Measurements from ENCODE around the gene SKIDA1.
"Not testable (repeated sequence)": the region's sequence is repeated elsewhere in the genome, so short reads cannot be mapped to it uniquely, and the experiment has no call there.

Gene SKIDA1

DNA sequence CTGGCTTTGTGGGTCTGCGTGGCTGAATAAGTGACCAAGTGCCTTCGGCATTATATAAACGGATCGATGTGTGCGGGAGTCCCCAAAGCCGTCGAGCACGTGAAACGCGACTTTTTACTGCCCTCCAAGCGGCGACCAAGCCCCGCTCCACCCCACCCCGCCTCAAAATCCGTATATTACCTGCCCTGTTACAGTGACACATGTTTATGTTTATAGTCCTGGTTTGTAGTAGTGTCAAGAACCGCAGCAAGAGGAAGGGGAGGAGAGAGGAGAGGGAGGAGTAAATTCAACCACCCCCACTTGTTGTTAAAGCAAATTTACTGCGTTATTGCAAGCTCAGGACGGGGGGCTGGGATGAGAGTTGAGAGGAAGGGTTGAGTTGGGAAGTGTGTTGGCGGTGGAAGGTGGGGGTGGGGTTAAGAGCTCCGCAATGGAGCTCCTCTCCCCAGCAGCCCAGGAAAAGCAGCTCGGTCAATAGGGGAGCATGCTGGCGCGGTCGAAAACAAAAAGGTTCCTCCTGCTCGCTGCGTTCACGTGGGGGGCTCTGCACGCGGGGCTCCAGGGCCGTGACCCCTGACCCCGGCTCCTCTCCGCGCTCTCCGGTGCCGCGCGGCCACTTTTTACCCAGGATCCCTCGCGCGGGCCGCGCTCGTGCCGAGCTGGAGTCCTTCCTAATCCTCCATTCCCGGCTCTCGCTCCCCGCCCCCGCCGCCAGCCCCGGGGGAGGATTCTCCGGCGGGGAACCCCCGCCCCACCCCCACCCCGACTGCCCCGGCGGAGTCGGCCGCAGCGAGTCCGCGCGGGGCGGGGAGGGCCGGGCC lies at the start of gene SKIDA1:
TSS of gene SKIDA1 (minus strand) at position 316 of the 821 bp plus-strand sequence. CDS start 7,860 bp downstream, outside the sequence.
- peak; percentile 62 for DNase-seq

- not testable (repeated sequence) for DNase-seq
Measured at GRCh38 chr10:21574514-21574913, 49.0 kb upstream of the SKIDA1 start.

- no peak for DNase-seq
Measured at GRCh38 chr10:21572578-21572977, 47.1 kb upstream of the SKIDA1 start.

- DNase-seq, result no peak
Measured at GRCh38 chr10:21570761-21571521, 45.5 kb upstream of the SKIDA1 start.

GRCh38 chr10:21558984-21559383 lies 33.5 kb upstream of the SKIDA1 start:
- not testable (repeated sequence) for DNase-seq

DNA sequence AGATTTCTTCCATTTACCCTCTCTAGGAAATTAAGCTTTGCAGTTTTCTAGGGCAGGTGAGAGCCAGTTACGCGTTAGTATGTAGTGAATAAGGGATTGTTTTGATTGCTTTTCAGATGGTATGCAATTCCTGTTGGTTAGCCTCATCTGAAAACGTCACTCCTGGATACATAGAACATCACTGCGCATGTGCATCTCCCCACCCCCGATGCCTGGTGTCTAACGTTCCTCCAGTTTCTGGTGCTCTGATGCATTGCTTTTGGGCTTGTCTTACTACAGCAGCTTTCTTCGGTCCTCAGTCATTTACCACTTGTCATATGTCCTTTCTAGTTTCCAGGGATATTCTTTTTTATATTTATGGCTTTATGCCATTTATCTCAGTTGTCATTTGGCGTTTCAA lies 31.0 kb upstream of the SKIDA1 start:
- DNase-seq, result no peak

GRCh38 chr10:21552638-21553037 lies 27.2 kb upstream of the SKIDA1 start:
- DNase-seq, result no peak

DNA sequence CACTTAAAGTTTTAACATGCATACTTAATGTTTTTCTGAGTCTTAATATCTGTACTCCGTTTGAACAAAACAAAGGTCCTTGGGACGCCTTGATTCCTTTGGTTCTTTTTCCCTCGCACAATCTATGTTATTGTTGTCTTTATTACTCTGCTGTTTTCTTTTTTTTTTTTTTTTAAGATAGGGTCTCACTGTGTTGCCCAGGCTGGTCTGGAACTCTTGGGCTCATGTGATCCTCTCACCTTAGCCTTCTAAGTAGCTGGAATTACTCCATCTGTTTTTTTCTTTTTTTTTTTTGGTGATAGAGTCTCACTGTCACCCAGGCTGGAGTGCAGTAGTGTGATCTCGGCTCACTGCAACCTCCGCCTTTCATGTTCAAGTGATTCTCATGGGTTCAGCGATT lies 21.8 kb upstream of the SKIDA1 start:
- DNase-seq, result no peak

DNA sequence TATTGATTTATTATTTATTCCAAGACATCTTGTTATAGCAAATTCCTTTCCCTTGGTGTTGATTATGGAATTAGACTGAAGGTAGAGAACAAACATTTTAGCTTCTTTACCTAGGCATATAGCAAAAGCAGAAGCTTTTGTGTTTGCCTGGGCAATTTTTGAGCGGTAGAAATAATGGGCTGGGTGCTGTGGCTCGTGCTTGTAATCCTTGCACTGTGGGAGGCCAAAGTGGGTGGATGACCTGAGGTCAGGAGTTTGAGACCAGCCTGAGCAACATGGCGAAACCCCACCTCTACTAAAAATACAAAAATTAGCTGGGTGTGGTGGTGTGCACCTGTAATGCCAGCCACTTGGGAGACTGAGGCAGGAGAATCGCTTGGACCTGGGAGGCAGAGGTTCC lies 15.2 kb upstream of the SKIDA1 start:
- not testable (repeated sequence) for DNase-seq

DNA sequence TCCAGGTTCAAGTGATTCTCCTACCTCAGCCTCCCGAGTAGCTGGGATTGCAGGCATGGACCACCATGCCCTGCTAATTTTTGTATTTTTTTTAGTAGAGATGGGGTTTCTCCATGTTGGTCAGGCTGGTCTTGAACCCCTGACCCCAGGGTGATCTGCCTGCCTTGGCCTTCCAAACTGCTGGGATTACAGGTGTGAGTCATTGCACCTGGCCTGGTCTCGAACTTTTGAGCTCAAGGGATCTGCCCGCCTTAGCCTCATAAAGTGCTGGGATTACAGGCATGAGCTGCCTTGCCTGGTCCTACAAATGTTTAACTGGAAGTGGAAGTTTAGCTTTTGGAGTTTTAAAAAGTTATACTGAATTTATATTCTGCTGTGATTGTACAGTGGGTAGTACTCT lies 11.4 kb upstream of the SKIDA1 start:
- no peak for DNase-seq

DNA sequence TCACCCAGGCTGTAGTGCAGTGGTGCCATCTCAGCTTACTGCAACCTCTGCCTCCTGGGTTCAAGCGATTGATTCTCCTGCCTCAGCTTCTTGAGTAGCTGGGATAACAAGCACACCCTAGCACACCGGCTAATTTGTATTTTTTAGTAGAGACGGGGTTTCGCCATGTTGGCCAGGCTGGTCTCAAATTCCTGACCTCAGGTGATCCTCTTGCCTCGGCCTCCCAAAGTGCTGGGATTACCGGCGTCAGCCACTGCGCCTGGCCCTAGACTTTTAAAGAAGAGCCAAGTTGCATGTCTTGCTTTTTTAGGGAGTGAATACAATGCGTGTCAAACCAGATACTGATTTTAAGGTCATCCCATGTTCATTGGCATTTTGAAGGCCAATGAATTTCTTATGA lies 10.5 kb upstream of the SKIDA1 start:
- not testable (repeated sequence) for DNase-seq

GRCh38 chr10:21535494-21535965 lies 10.0 kb upstream of the SKIDA1 start:
- DNase-seq, result no peak

DNA sequence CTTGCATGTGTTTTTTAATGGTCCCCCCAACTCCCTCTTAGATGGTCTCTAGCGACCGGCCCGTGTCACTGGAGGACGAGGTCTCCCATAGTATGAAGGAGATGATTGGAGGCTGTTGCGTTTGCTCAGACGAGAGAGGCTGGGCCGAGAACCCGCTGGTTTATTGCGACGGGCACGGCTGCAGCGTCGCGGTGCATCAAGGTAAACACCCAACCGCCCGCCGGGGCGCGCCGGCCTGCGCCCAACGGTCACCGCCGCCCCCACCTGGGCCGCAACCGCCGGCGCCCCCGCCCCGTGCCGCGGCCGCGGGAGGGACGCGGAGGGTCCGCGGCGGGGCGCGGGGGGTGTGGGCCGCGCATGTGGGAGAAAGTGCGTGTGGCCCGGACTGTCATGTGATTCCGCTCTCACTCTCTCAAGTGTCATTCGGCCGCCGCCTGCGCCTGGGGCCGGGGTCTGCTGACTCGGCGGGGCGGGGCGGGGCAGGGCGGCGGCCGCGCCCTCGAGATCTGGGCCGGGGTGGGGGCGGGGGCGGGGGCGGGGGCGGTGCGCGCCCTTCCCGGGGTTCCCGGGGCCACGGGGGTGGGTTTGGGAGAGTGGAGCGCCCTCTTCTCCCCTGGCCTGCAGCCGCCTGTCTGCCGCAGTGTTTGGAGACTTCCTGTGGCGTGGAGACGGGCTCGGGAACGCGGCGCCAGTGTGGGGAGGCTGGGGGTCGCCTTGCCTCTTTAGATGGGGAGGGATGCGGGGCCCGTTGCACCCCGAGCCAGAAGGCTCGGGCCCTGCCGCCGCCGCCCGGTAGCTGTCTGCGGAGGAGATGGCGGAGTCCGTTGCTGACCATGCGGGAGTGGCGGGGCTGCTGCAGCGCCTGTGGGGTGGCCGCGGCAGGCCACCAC lies 9.4 kb upstream of the SKIDA1 start:
- peak; percentile 59 for DNase-seq

DNA sequence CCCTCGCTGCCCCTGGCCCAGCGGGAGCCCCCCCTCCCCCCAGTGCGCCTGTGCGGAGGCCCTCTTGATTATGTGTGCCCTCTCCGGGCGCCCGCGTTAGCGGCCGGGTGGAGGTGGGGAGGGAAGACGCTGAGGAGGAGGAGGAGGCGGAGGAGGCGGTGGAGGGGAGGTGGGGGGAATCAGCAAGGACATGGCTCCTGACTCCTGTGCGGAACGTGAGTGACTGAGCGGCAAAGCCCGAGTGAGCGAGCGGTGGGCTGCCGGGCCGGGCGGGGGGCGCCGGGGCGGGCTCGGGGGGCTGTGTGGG lies 8.8 kb upstream of the SKIDA1 start:
- no peak for DNase-seq

GRCh38 chr10:21533467-21534279 lies 8.2 kb upstream of the SKIDA1 start, which contains the start of gene MLLT10:
Gene MLLT10 (plus strand): TSS chr10:21534232. CDS start chr10:21534645, 413 bp downstream.
- peak; percentile 94 for DNase-seq

DNA sequence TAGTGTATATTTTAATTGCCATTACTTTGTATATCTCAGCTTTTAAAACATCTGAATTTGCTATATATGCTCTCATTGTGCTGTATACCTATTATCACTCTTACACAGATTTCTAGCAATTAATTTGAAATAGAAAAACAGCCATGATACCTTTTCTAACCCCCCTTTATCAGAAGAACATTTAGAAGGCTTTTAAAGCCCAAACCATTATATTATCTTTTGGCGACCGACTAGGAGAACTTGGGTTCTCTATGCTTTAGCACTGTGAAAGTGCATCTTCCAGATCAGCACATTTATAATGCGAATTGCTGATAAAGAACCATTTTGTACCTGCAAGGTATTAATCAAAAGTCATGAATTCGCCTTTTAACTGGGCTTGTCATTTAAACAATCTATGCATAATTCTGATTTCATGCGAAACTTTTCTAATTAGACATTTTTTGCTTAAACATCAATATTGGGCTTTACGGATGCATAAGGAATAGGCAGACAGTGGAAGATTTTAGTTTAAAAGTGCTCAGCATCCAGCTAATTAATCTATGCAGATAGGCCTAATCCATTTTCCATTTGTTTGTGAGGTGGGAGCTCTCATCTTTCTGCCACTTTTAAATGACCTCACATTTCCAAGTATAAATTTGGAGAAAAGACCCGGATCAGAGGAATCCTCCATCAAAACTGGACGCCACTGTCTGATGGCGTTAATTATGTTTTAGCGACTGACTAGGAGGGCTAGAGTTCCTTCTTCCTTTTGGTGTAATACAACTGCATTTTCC lies 7.4 kb upstream of the SKIDA1 start:
- no peak for DNase-seq

GRCh38 chr10:21531164-21531563 lies 5.7 kb upstream of the SKIDA1 start:
- no peak for DNase-seq

- no peak for DNase-seq
Measured at GRCh38 chr10:21530641-21531040, 5.2 kb upstream of the SKIDA1 start.

DNA sequence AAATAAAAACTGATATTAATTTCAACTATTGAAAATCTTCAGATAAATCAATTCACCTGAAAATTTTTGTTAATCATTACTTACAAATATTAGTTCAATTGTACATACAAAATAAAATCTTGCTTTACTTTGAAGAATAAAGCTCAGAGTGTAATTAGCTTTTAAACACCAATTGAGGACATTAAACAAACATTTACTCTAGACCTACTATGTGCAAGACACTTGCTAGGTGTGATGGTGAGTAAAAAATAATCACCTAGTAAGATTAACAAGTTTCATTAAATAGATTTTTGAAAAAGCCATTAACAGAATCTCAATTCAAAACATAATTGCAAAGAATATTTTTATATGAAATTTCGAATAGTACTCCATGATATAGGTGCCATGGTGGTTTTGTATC lies 4.7 kb upstream of the SKIDA1 start:
- no peak for DNase-seq

DNA sequence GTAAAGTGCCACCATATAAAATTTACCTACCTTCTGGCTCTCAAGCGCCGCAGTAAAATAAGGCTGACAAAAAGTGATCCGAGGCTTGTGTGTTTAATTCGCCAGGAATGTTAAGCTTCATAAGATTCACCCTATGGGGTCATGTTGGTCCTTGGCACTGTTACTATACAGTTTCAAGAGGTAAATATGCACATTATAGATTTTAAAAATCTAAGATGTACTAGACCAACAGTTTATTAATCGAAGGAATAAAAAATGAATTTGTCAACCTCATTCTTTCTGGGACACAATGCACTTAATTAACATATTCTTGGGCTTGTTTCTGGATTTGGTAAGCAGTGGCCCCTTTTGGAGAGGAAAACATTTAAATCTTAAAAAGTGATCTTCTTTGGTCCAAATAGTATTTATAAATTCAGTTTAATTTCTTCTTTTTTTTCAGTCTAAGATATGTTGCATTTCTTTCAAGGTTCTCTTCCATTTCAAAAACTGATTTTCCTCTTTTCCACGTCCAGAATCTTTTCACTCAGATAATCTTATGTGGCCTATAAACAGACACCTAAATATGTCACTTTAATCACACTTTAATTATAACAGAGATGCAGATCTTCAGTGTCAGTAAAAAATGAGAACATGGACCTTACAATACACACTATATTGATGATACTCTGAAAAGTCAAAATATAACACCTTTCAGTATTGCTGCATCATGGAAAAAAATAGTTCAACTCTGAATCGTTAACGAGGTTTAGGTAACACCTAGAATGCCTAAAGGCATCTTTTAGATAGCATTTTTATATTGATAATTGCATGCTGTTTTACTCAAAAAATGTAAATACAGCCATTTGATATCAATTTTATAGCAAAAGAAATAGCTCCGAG lies 3.8 kb upstream of the SKIDA1 start:
- no peak for DNase-seq
